ENCODE data around the gene PDE4A.

PDE4A gene

GRCh38 chr19:10395003-10395402 is 25.3 kb upstream of the PDE4A start:
- no peaks in the 10 kb centered on the region for H4K20me1 ChIP-seq (ENCODE audit: low read depth, low read length)
- H2AFZ ChIP-seq (ENCODE audit: low read depth, low read length, severe bottlenecking) = no peak overlapping the region
- no peaks in the 10 kb centered on the region for H3K27me3 ChIP-seq (ENCODE audit: low read length)
- TF ChIP-seq EZH2phosphoT487 (conservative IDR thresholded peaks at IDR 0.05; ENCODE audit: low read length) = no peak
- no peak for TF ChIP-seq CTCF (IDR thresholded peaks at IDR 0.05; ENCODE audit: insufficient read depth, low read length, poor library complexity, severe bottlenecking)
- no peaks in the 10 kb centered on the region for H3K9me3 ChIP-seq (ENCODE audit: insufficient read depth, low read length)
- H3F3A ChIP-seq (ENCODE audit: insufficient read depth) = peaks cover 6% of the 10 kb centered on the region; the same call in 1 of the 2 replicates
- H3K27ac ChIP-seq (ENCODE audit: low read depth, low read length) = no peak overlapping the region
- H3K4me2 ChIP-seq (ENCODE audit: low read depth, low read length, poor library complexity, severe bottlenecking) = no peak overlapping the region
- H3K9ac ChIP-seq (ENCODE audit: low read length) = no peak overlapping the region
- H3K36me3 ChIP-seq (ENCODE audit: low read length) = no peaks in the 10 kb centered on the region
- no peak overlapping the region for H3K4me3 ChIP-seq (ENCODE audit: insufficient read depth, low read length, poor library complexity, severe bottlenecking)
- H3K9me2 ChIP-seq (replicated peaks; ENCODE audit: insufficient read depth, low read length) = no peaks in the 10 kb centered on the region
- peaks cover 22% of the 10 kb centered on the region for H3K79me2 ChIP-seq (ENCODE audit: insufficient read depth, low read length)

GRCh38 chr19:10395436-10395835 is 24.9 kb upstream of the PDE4A start:
- Histone ChIP-seq H3K27me3 (ENCODE audit: low read length) (no peaks in the 10 kb centered on the region), H3K4me2 (ENCODE audit: low read depth, low read length, poor library complexity, severe bottlenecking) (no peak overlapping the region), H3K36me3 (ENCODE audit: low read length) (no peaks in the 10 kb centered on the region), H3K4me3 (ENCODE audit: insufficient read depth, low read length, poor library complexity, severe bottlenecking) (no peak overlapping the region), H3K9ac (ENCODE audit: low read length) (no peak overlapping the region), H3K9me3 (ENCODE audit: insufficient read depth, low read length) (no peaks in the 10 kb centered on the region), H3K27ac (ENCODE audit: low read depth, low read length) (no peak overlapping the region), H3K79me2 (ENCODE audit: insufficient read depth, low read length) (peaks cover 27% of the 10 kb centered on the region), H3K9me2 (replicated peaks; ENCODE audit: insufficient read depth, low read length) (no peaks in the 10 kb centered on the region), H2AFZ (ENCODE audit: low read depth, low read length, severe bottlenecking) (no peak overlapping the region), H3F3A (ENCODE audit: insufficient read depth) (peaks cover 6% of the 10 kb centered on the region; the same call in 1 of the 2 replicates), H4K20me1 (ENCODE audit: low read depth, low read length) (no peaks in the 10 kb centered on the region)
- TF ChIP-seq EZH2phosphoT487 (conservative IDR thresholded peaks at IDR 0.05; ENCODE audit: low read length) = no peak
- no peak for TF ChIP-seq CTCF (IDR thresholded peaks at IDR 0.05; ENCODE audit: insufficient read depth, low read length, poor library complexity, severe bottlenecking)

- Histone ChIP-seq H3K27ac (ENCODE audit: low read depth, low read length) (no peak overlapping the region), H3K36me3 (ENCODE audit: low read length) (no peaks in the 10 kb centered on the region), H3K4me3 (ENCODE audit: insufficient read depth, low read length, poor library complexity, severe bottlenecking) (no peak overlapping the region), H3K9me3 (ENCODE audit: insufficient read depth, low read length) (no peaks in the 10 kb centered on the region), H3K4me2 (ENCODE audit: low read depth, low read length, poor library complexity, severe bottlenecking) (no peak overlapping the region), H2AFZ (ENCODE audit: low read depth, low read length, severe bottlenecking) (no peak overlapping the region), H3F3A (ENCODE audit: insufficient read depth) (peaks cover 6% of the 10 kb centered on the region; the same call in 1 of the 2 replicates), H3K79me2 (ENCODE audit: insufficient read depth, low read length) (peaks cover 31% of the 10 kb centered on the region), H3K9ac (ENCODE audit: low read length) (no peak overlapping the region), H3K27me3 (ENCODE audit: low read length) (no peaks in the 10 kb centered on the region), H4K20me1 (ENCODE audit: low read depth, low read length) (no peaks in the 10 kb centered on the region; the same call in 1 of the 2 replicates), H3K9me2 (replicated peaks; ENCODE audit: insufficient read depth, low read length) (no peaks in the 10 kb centered on the region)
- TF ChIP-seq CTCF (IDR thresholded peaks at IDR 0.05; ENCODE audit: insufficient read depth, low read length, poor library complexity, severe bottlenecking) = no peak
- TF ChIP-seq EZH2phosphoT487 (conservative IDR thresholded peaks at IDR 0.05; ENCODE audit: low read length) = no peak
These were observed 24.4 kb upstream of the PDE4A start for GRCh38 chr19:10395917-10396316.
